C4-2B (cell line): ENCODE results near the gene ZNF408.

Experiments used
- ZFX ChIP-seq: fragments of 450-650 bp; IDR thresholded peaks from 2 replicates; pipeline ENCODE4 v1.6.1; 2017
- TF ChIP-seq, protein P1 (sequence below): fragments of 450-650 bp; conservative IDR thresholded peaks from 2 replicates; pipeline ENCODE4 v1.5.1; 2017; ENCODE audit warnings: mild to moderate bottlenecking

DNA sequence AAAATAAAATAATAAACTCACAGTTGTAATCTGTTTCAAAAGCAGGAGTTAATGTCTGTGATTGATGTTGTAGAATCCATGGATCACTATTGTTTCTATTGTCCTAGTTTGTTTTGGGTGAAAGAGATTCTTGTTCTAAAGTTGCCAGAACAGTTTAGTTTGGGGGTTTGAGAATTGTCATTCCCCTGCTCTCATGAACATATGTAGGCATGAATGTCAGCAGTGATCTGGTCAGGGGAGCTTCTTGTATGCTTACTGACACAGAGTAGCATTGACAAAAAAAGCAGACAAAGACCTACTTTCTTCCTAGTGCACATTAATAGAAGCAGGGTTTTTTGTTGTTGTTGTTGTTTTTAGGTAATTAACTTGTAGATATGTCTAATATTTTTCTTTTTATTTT lies 39.0 kb upstream of the ZNF408 start:
- TF ChIP-seq, protein P1, sequence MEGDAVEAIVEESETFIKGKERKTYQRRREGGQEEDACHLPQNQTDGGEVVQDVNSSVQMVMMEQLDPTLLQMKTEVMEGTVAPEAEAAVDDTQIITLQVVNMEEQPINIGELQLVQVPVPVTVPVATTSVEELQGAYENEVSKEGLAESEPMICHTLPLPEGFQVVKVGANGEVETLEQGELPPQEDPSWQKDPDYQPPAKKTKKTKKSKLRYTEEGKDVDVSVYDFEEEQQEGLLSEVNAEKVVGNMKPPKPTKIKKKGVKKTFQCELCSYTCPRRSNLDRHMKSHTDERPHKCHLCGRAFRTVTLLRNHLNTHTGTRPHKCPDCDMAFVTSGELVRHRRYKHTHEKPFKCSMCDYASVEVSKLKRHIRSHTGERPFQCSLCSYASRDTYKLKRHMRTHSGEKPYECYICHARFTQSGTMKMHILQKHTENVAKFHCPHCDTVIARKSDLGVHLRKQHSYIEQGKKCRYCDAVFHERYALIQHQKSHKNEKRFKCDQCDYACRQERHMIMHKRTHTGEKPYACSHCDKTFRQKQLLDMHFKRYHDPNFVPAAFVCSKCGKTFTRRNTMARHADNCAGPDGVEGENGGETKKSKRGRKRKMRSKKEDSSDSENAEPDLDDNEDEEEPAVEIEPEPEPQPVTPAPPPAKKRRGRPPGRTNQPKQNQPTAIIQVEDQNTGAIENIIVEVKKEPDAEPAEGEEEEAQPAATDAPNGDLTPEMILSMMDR = no peak
- no peak for TF ChIP-seq ZFX
